ENCODE results near the gene CENPO. TPM values are rescaled to one million over a fixed set of nuclear protein-coding genes. Genes with fewer than 3 reads are reported as not detected.

The CENPO gene
- total RNA-seq, 1 experiment from 2014 or later = 39.3 TPM

GRCh38 chr2:24843330-24843860 lies 50.2 kb downstream of the CENPO start:
- BruUV-seq (replicated peaks) = no TSS peak
- in situ Hi-C loops (cut with HindIII; ENCODE audit: low pct_unique_long_range_greater_than_20kb, low sequenced_read_pairs) = no loop called here
- no peaks in the 10 kb centered on the region for H3K9me3 ChIP-seq (ENCODE audit: control insufficient read depth, insufficient read depth, low read depth, low read length)
- no peak overlapping the region for H3K4me3 ChIP-seq (ENCODE audit: low read depth in 2 of 2, low read length in 2 of 2)
- no peak overlapping the region for H3K27ac ChIP-seq (ENCODE audit: low read length)
- H3K4me1 ChIP-seq (ENCODE audit: control insufficient read depth, insufficient read depth, low read length) = no peaks in the 10 kb centered on the region
- ATAC-seq (no peak), DNase-seq (ENCODE audit: low read depth, low spot score) (no peak)
- ChIA-PET CTCF (no interaction called here), POLR2A (no interaction called here)
- no peaks in the 10 kb centered on the region for H3K27me3 ChIP-seq (ENCODE audit: control insufficient read depth, insufficient read depth, low read length)
- no peak for TF ChIP-seq CTCF (IDR thresholded peaks at IDR 0.05)
- no peak for TF ChIP-seq POLR2AphosphoS5 (IDR thresholded peaks at IDR 0.05; ENCODE audit: low read depth, low read length)
- no peak for TF ChIP-seq SIN3A (IDR thresholded peaks at IDR 0.05; ENCODE audit: borderline replicate concordance, insufficient read depth, low read depth, low read length)
- no peak for TF ChIP-seq TCF7L2 (IDR thresholded peaks at IDR 0.05; ENCODE audit: low read depth, low read length)
- TF ChIP-seq, protein P1, sequence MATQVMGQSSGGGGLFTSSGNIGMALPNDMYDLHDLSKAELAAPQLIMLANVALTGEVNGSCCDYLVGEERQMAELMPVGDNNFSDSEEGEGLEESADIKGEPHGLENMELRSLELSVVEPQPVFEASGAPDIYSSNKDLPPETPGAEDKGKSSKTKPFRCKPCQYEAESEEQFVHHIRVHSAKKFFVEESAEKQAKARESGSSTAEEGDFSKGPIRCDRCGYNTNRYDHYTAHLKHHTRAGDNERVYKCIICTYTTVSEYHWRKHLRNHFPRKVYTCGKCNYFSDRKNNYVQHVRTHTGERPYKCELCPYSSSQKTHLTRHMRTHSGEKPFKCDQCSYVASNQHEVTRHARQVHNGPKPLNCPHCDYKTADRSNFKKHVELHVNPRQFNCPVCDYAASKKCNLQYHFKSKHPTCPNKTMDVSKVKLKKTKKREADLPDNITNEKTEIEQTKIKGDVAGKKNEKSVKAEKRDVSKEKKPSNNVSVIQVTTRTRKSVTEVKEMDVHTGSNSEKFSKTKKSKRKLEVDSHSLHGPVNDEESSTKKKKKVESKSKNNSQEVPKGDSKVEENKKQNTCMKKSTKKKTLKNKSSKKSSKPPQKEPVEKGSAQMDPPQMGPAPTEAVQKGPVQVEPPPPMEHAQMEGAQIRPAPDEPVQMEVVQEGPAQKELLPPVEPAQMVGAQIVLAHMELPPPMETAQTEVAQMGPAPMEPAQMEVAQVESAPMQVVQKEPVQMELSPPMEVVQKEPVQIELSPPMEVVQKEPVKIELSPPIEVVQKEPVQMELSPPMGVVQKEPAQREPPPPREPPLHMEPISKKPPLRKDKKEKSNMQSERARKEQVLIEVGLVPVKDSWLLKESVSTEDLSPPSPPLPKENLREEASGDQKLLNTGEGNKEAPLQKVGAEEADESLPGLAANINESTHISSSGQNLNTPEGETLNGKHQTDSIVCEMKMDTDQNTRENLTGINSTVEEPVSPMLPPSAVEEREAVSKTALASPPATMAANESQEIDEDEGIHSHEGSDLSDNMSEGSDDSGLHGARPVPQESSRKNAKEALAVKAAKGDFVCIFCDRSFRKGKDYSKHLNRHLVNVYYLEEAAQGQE (IDR thresholded peaks at IDR 0.05; ENCODE audit: insufficient read depth in 1 of 2, low read depth in 2 of 2, low read length in 1 of 2) = no peak
- intact Hi-C loops (cut with micrococcal nuclease; ENCODE audit: unreplicated experiment) = no loop called here
- no peaks in the 10 kb centered on the region for H3K36me3 ChIP-seq (ENCODE audit: control insufficient read depth, insufficient read depth, low read length)

GRCh38 chr2:24844023-24844685 lies 50.9 kb downstream of the CENPO start:
- POLR2A ChIA-PET = no interaction called here
- no peaks in the 10 kb centered on the region for H3K36me3 ChIP-seq (ENCODE audit: control insufficient read depth, insufficient read depth, low read length)
- intact Hi-C loops (cut with micrococcal nuclease; ENCODE audit: unreplicated experiment) (no loop called here), in situ Hi-C loops (cut with HindIII; ENCODE audit: low pct_unique_long_range_greater_than_20kb, low sequenced_read_pairs) (no loop called here)
- H3K27me3 ChIP-seq (ENCODE audit: control insufficient read depth, insufficient read depth, low read length) = no peaks in the 10 kb centered on the region
- no peak overlapping the region for H3K4me3 ChIP-seq (ENCODE audit: low read depth in 2 of 2, low read length in 2 of 2)
- DNase-seq (ENCODE audit: low read depth, low spot score) (no peak), ATAC-seq (no peak)
- no peak for TF ChIP-seq CTCF (IDR thresholded peaks at IDR 0.05)
- TF ChIP-seq, protein P1 (IDR thresholded peaks at IDR 0.05; ENCODE audit: insufficient read depth in 1 of 2, low read depth in 2 of 2, low read length in 1 of 2) = no peak
- no peak for TF ChIP-seq POLR2AphosphoS5 (IDR thresholded peaks at IDR 0.05; ENCODE audit: low read depth, low read length)
- no peak for TF ChIP-seq SIN3A (IDR thresholded peaks at IDR 0.05; ENCODE audit: borderline replicate concordance, insufficient read depth, low read depth, low read length)
- TF ChIP-seq TCF7L2 (IDR thresholded peaks at IDR 0.05; ENCODE audit: low read depth, low read length) = no peak
- H3K9me3 ChIP-seq (ENCODE audit: control insufficient read depth, insufficient read depth, low read depth, low read length) = no peaks in the 10 kb centered on the region
- H3K4me1 ChIP-seq (ENCODE audit: control insufficient read depth, insufficient read depth, low read length) = no peaks in the 10 kb centered on the region
- no TSS peak for BruUV-seq (replicated peaks)
- CTCF ChIA-PET = no interaction called here
- H3K27ac ChIP-seq (ENCODE audit: low read length) = no peak overlapping the region
